AG04449 (cell line): Measurements from ENCODE around the gene RPN1.
"Not testable (repeated sequence)": the region's sequence is repeated elsewhere in the genome, so short reads cannot be mapped to it uniquely, and the experiment has no call there.

Source experiments
- CTCF ChIA-PET: fragments of 350-600 bp; formaldehyde crosslinking; extraction: SDS; loops from one replicate; lab custom pipeline; 2021; ENCODE audit warnings: antibody characterized with exemption; lab: Yijun Ruan, JAX
- POLR2A ChIA-PET: fragments of 400-600, 350-600 bp; formaldehyde crosslinking; extraction: SDS; loops from one replicate; lab custom pipeline; 2020; ENCODE audit warnings: antibody characterized with exemption, inconsistent platforms; lab: Yijun Ruan, JAX
- DNase-seq: peaks from one replicate; pipeline ENCODE4 v3.0.0-alpha.2; 2010; ENCODE audit warnings: low read depth, low spot score
- H3K4me3 ChIP-seq: 2 replicates; pipeline ENCODE4 v1.5.1; 2011; ENCODE audit warnings: low read depth, mild to moderate bottlenecking, control low read depth, low read length
- TF ChIP-seq, protein P1 (sequence below): IDR thresholded peaks from one replicate; pipeline ENCODE4 v1.5.1; 2011; ENCODE audit warnings: mild to moderate bottlenecking, moderate library complexity, low read length, control low read depth, inconsistent platforms; ENCODE audit not compliant: insufficient read depth; ENCODE audit errors: missing control alignments

The RPN1 gene

DNA sequence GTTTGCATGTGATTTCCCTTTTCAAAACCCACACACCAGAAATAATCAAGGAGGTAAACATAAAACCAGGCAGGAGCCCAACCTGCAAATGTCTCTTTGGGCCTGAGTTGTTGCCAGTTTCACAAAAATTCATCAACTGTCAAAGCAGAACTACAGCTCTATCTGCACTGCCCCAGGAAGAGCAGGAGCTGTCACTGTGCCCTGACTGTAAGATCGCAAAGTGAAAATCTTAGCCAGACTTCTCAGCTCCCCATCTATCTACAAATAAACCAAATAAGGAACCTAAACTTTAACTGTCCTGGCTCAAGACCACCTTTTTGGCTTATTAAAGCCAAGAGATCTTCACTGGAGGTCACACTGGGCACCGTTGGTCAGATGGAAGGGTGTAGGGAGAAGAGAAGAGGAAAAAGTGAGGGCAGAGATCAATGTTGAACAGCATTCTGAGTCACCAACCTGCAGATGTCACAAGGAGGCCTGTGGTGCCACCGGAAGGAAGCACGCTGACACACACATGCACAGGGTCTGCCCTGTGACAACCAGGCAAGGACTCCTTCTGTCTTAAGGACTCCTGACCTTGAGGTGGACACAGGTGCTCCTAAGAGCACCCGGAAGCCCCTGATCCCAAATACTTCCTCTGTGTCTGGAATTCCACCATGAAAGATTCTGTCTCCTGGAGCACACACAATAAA lies 58.7 kb downstream of the RPN1 start:
- CTCF ChIA-PET, result interaction anchor here (1.3 to 1.5 kb wide), 2 partner anchors 26 to 166 kb away, joined by 3 to 4 read pairs; no protein-coding TSS in a partner anchor
- TF ChIP-seq, protein P1, sequence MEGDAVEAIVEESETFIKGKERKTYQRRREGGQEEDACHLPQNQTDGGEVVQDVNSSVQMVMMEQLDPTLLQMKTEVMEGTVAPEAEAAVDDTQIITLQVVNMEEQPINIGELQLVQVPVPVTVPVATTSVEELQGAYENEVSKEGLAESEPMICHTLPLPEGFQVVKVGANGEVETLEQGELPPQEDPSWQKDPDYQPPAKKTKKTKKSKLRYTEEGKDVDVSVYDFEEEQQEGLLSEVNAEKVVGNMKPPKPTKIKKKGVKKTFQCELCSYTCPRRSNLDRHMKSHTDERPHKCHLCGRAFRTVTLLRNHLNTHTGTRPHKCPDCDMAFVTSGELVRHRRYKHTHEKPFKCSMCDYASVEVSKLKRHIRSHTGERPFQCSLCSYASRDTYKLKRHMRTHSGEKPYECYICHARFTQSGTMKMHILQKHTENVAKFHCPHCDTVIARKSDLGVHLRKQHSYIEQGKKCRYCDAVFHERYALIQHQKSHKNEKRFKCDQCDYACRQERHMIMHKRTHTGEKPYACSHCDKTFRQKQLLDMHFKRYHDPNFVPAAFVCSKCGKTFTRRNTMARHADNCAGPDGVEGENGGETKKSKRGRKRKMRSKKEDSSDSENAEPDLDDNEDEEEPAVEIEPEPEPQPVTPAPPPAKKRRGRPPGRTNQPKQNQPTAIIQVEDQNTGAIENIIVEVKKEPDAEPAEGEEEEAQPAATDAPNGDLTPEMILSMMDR, result no peak
- POLR2A ChIA-PET, result no interaction called here
- H3K4me3 ChIP-seq, result no peak overlapping the region
- DNase-seq, result no peak

DNA sequence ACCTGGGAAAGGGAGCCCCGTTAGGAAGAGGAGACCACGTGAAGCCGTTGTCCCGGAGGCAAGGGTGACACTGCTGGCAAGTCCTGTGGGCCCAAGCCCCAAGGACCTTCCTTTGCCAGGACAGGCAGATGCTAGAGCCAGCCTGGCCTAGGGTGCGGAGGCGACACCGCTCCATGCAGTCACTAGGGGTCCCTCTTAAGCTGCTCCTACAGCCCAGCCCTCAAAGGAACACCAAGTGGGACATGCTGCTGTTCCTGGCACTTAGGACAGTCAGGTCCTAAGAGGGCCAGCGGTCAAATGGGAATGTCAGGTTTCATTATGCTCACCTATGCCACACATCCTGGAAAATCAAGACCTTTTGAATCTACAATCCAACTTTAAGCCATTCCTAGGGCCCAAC lies 59.7 kb downstream of the RPN1 start:
- no peak overlapping the region for H3K4me3 ChIP-seq
- TF ChIP-seq, protein P1, result no peak
- ChIA-PET CTCF (interaction anchor here (1.3 to 1.9 kb wide), 2 partner anchors 27 to 164 kb away, joined by 3 to 8 read pairs; no protein-coding TSS in a partner anchor), POLR2A (no interaction called here)
- no peak for DNase-seq

DNA sequence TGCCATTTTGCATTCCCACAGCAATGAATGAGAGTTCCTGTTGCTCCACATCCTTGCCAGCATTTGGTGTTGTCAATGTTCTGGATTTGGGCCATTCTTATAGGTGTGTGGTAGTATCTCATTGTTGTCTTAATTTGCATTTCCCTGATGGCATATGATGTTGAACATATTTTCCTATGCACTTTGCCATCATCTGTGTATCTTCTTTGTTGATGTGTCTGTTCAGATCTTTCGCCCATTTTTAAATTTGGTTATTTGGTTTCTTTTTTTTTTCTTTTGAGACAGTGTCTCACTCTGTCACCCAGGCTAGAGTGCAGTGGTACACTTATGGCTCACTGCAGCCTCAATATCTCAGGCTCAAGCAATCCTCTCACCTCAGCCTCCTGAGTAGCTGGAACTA lies 60.6 kb downstream of the RPN1 start:
- H3K4me3 ChIP-seq, POLR2A ChIA-PET, DNase-seq: not testable (repeated sequence)
- CTCF ChIA-PET, result interaction anchor here (1.0 to 1.9 kb wide), 3 partner anchors 15 to 163 kb away, joined by 3 to 8 read pairs (median 3); no protein-coding TSS in a partner anchor

DNA sequence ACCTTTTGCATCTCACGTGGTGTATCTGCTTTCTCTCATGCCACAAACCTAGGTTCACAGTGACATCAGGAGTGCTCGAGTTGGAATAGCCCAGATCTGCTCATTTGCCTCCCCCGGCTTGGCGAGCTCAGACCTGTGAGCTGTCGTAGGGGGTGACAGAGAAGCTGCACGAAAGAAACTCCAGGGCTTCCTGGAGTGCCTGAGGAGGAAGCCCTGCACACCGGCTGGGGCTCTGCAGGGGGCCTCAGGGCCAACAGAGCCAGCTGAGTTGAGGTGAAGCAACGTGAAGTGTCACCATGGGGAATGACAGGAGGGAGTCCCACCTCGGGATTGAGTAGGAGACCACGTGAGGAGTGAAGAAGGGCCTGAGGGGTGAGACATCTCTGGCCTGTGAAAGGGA lies 62.5 kb downstream of the RPN1 start:
- CTCF ChIA-PET, result interaction anchor here (0.6 to 2.5 kb wide), 6 partner anchors 17 to 518 kb away, joined by 3 to 6 read pairs (median 3); no protein-coding TSS in a partner anchor
- POLR2A ChIA-PET, result no interaction called here
- DNase-seq, result no peak
- H3K4me3 ChIP-seq, result no peak overlapping the region
- TF ChIP-seq, protein P1, result no peak

DNA sequence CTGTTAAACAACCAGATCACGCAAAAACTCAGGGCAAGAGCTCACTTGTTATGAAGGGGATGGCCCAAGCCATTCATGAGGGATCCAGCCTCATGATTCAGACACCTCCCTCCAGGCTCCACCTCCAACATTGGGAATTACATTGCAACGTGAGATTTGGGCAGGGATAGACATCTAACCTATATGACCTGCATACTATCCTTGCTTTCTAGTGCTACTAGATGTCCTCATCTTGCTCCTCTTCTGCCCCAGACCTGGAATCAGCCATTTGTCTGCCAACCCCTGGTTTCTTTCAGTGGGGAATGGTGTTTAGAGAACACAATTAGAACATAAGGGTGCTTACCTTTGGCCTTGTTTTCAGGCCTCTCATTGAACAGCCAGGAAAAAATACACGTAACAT lies 63.2 kb downstream of the RPN1 start:
- ChIA-PET CTCF (interaction anchor here (0.9 to 2.5 kb wide), 2 partner anchors 30 to 417 kb away, joined by 3 to 6 read pairs; no protein-coding TSS in a partner anchor), POLR2A (no interaction called here)
- TF ChIP-seq, protein P1, result no peak

DNA sequence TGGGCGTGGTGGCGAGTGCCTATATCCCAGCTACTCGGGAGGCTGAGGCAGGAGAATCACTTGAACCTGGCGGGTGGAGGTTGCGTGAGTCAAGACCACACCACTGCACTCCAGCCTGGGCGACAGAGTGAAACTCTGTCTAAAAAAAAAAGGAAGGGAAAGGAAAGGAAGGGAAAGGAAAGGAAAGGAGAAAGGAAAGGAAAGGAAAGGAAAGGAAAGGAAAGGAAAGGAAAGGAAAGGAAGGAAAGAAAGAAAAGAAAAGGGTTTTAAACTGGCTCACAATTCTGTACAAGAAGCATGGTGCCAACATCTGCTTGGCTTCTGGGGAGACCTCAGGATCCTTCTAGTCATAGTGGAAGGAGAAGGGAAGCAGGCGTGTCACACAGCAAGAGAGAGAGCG lies 63.7 kb downstream of the RPN1 start:
- POLR2A ChIA-PET, H3K4me3 ChIP-seq, DNase-seq: not testable (repeated sequence)
- CTCF ChIA-PET, result interaction anchor here (0.6 kb wide), 1 partner anchor 1148 kb away, joined by 3 read pairs; no protein-coding TSS in a partner anchor

More for the DNA sequence above, 63.2 kb downstream of the RPN1 start:
- DNase-seq, result no peak
- H3K4me3 ChIP-seq, result no peak overlapping the region

DNA sequence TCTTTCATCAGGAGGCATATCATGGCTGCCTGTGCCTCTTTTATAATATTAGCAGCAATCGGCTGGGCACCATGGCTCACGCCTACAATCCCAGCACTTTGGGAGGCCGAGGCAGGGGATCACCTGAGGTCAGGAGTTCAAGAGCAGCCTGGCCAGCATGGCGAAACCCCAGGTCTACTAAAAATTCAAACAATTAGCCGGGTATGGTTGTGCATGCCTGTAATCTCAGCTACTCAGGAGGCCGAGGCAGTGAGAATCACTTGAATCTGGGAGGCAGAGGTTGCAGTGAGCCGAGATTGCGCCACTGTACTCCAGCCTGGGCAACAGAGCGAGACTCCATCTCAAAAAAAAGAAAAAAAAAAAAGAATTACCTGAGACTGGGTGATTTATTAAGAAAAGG lies 64.2 kb downstream of the RPN1 start:
- POLR2A ChIA-PET, DNase-seq, H3K4me3 ChIP-seq: not testable (repeated sequence)
- CTCF ChIA-PET, result interaction anchor here (0.6 to 1.6 kb wide), 3 partner anchors 154 to 1147 kb away, joined by 3 to 4 read pairs (median 3); no protein-coding TSS in a partner anchor
